Gastroesophageal sphincter (tissue), 4 donors: ENCODE data around the gene TTLL12. TPM values are rescaled to one million over a fixed set of nuclear protein-coding genes. Genes with fewer than 3 reads are reported as not detected.

Experiments
- ATAC-seq: fragments of 150-250 bp; one replicate; pipeline ENCODE4 v1.9.1; 2016; ENCODE audit warnings: mild to moderate bottlenecking, moderate library complexity
- H3K27ac ChIP-seq, 4 donors: fragments of 200-600 bp; sonication (generic) in 3 of 4; 1 replicate in 3 of 4; 2 replicates in 1 of 4; pipeline ENCODE4 v1.5.1; 2016 to 2019
- H3K27me3 ChIP-seq: fragments of 200-600 bp; sonication (generic); one replicate; pipeline ENCODE4 v1.5.1; 2019
- H3K36me3 ChIP-seq, 2 donors: fragments of 200-600 bp; sonication (generic); one replicate each; pipeline ENCODE4 v1.5.1; 2019; ENCODE audit warnings: control low read depth in 1 of 2
- H3K4me1 ChIP-seq, 3 donors: fragments of 200-600 bp; sonication (generic); 1 replicate in 2 of 3; 2 replicates in 1 of 3; pipeline ENCODE4 v1.5.1; 2016 to 2019; ENCODE audit warnings: control low read depth in 2 of 3
- H3K4me3 ChIP-seq, 2 donors: fragments of 200-600 bp; sonication (generic); one replicate each; pipeline ENCODE4 v1.5.1; 2019; ENCODE audit warnings: mild to moderate bottlenecking in 1 of 2, moderate library complexity in 1 of 2
- H3K9me3 ChIP-seq, 3 donors: fragments of 200-600 bp; sonication (generic); one replicate each; pipeline ENCODE4 v1.5.1; 2017 to 2019; ENCODE audit warnings: control low read depth in 2 of 3
- EP300 ChIP-seq: sonication (generic); formaldehyde crosslinking; IDR thresholded peaks from one replicate; pipeline ENCODE4 v1.6.1; 2017; ENCODE audit warnings: antibody characterized with exemption, mild to moderate bottlenecking
- POLR2A ChIP-seq, 2 donors: fragments of 450-650 bp; IDR thresholded peaks; one replicate each; pipeline ENCODE4 v1.6.1; 2017; ENCODE audit warnings: antibody characterized with exemption in 2 of 2, mild to moderate bottlenecking in 2 of 2, moderate library complexity in 1 of 2
- POLR2AphosphoS5 ChIP-seq: sonication (generic); formaldehyde crosslinking; IDR thresholded peaks from one replicate; pipeline ENCODE4 v1.6.1; 2017; ENCODE audit warnings: antibody characterized with exemption
- WGBS, 2 donors: methylation state at CpG; one replicate each; pipeline ENCODE4 v1.1.5; 2018; ENCODE audit warnings: low coverage in 1 of 2; 5-methylcytosine and 5-hydroxymethylcytosine counted together
- total RNA-seq, 4 donors: library from RNA; depleted of rRNA; stranded (reverse); fragments of >200 nt; gene quantifications; one replicate each; pipeline ENCODE4 v1.1.0, GENCODE V29; 2016
- TF ChIP-seq, protein P1 (sequence below), 4 experiments: fragments of 200-600 bp in 2 of 4; fragments of 450-650 bp in 2 of 4; sonication (generic) in 1 of 4; IDR thresholded peaks; one replicate each; pipeline ENCODE4 v1.5.1; 2017 to 2019; ENCODE audit warnings: antibody characterized with exemption in 4 of 4, mild to moderate bottlenecking in 2 of 4, moderate library complexity in 2 of 4

Gene TTLL12
- total RNA-seq, 4 donors from 2014 or later: 20.8 to 34.5 (median 23.4) TPM

DNA sequence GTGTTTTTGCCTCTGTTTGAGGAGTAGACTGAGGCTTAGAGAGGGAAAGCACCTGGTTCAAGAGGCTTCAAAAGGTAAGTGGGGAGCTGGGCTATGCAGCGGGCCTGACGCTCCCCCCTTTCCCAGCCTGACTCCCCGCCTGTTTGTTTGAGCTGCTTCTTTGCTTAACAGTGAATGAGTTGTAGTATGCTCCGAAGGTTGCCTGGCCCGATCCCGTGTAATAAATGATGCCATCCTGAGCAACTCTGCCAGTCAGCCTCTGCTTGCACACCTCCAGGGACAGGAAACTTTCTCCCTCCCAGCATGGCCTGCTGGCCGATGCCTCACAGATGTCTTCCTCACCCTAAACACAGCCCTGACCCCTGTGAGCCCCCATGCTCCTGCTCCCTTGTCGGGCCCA lies 45.5 kb upstream of the TTLL12 start:
- WGBS, 2 donors: 84% methylated on average over 4 of the region's 8 CpGs; no CpG with 5 or more reads in 1 of the 2 donors
- H3K9me3 ChIP-seq: no peaks in the 10 kb centered on the region
- no peak overlapping the region for H3K27ac ChIP-seq
- no peak for ATAC-seq
- H3K4me3 ChIP-seq: no peak overlapping the region
- H3K36me3 ChIP-seq: peaks cover 0 to 70% of the 10 kb centered on the region in 2 donors
- peaks cover 8% of the 10 kb centered on the region for H3K27me3 ChIP-seq
- H3K4me1 ChIP-seq: no peaks in the 10 kb centered on the region
- TF ChIP-seq POLR2AphosphoS5 (no peak), POLR2A (IDR thresholded peaks at IDR 0.05) (no peak), EP300 (no peak)
- TF ChIP-seq, protein P1, sequence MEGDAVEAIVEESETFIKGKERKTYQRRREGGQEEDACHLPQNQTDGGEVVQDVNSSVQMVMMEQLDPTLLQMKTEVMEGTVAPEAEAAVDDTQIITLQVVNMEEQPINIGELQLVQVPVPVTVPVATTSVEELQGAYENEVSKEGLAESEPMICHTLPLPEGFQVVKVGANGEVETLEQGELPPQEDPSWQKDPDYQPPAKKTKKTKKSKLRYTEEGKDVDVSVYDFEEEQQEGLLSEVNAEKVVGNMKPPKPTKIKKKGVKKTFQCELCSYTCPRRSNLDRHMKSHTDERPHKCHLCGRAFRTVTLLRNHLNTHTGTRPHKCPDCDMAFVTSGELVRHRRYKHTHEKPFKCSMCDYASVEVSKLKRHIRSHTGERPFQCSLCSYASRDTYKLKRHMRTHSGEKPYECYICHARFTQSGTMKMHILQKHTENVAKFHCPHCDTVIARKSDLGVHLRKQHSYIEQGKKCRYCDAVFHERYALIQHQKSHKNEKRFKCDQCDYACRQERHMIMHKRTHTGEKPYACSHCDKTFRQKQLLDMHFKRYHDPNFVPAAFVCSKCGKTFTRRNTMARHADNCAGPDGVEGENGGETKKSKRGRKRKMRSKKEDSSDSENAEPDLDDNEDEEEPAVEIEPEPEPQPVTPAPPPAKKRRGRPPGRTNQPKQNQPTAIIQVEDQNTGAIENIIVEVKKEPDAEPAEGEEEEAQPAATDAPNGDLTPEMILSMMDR (IDR thresholded peaks at IDR 0.05): no peak

GRCh38 chr22:43231724-43232034 lies 44.7 kb upstream of the TTLL12 start:
- no CpG with 5 or more reads among the region's 15 CpGs for WGBS, 2 donors
- Histone ChIP-seq H3K4me1 (peaks cover 0 to 2% (median 0%) of the 10 kb centered on the region in 3 donors), H3K9me3 (no peaks in the 10 kb centered on the region), H3K4me3 (no peak overlapping the region), H3K36me3 (peaks cover 0 to 70% of the 10 kb centered on the region in 2 donors), H3K27me3 (peaks cover 8% of the 10 kb centered on the region), H3K27ac (no peak overlapping the region)
- TF ChIP-seq POLR2AphosphoS5: no peak
- TF ChIP-seq POLR2A (IDR thresholded peaks at IDR 0.05): no peak
- no peak for TF ChIP-seq EP300
- TF ChIP-seq, protein P1 (IDR thresholded peaks at IDR 0.05): no peak
- no peak for ATAC-seq

DNA sequence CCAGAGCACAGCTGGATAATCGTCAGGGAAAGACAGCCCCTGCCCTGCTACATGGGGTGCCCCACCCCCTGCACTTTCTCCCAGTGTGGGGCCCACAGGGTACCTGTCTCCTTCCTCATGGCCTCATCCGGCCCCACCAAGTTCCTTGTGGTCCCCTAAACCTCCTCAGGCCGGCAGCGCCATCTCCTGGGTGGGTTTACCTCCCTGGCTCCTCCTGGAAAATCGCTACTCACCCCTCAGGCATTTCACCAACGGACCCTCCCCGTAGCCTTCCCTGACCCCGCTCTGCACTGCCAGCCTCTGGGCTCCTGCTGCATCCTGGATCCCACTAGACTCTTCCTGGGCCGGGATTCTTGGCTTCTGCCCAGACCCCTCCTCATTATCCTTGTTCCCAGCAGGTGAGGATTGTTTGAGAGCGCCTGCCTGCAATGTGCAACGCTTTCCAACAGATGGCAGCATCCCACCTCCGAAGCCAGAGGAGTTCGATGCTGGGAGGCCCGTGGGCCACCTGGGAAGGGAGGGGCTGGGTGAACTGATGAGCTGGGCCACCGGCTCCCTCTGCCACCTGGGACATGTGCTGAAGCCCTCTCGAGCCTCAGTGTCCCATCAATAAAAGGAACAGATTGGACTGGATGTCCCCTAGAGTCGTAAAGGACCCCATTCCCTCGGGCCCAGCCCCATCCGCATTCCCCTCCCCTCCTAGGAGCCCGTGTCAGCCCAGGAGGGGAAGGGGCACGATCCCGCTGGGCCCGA lies 44.2 kb upstream of the TTLL12 start:
- 45 to 46% methylated on average over 3 to 4 of the region's 23 CpGs for WGBS, 2 donors
- TF ChIP-seq POLR2AphosphoS5 (no peak), POLR2A (IDR thresholded peaks at IDR 0.05) (no peak), EP300 (no peak)
- TF ChIP-seq, protein P1 (IDR thresholded peaks at IDR 0.05): peak in 3 of 4 experiments; percentile 62 to 86 (median 70)

DNA sequence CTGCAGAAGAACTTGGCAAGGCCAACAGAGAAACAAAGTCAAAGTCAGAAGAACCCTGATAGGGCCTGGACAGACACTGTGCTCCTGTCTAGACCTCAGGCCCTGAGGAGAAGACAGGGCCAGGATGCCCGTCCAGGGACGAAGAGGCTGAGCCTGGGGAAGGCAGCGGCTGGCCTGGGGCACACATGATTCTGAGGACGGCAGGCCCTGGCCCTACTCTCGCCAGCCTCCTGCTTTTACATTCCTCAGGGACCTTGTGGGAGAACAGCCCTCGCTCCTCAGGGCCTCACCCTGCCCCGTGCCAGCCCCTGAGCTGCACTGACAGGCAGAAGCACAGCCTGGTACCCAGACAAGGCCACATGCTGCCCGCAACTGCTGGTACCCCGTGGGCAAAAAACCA lies 43.6 kb upstream of the TTLL12 start:
- Histone ChIP-seq H3K27ac (no peak overlapping the region), H3K4me1 (peaks cover 0 to 8% (median 0%) of the 10 kb centered on the region in 3 donors), H3K4me3 (no peak overlapping the region), H3K27me3 (peaks cover 8% of the 10 kb centered on the region), H3K9me3 (no peaks in the 10 kb centered on the region), H3K36me3 (peaks cover 0 to 77% of the 10 kb centered on the region in 2 donors)
- no peak for TF ChIP-seq EP300
- TF ChIP-seq, protein P1 (IDR thresholded peaks at IDR 0.05): no peak
- TF ChIP-seq POLR2A (IDR thresholded peaks at IDR 0.05): no peak
- no peak for TF ChIP-seq POLR2AphosphoS5
- WGBS, 2 donors: no CpG with 5 or more reads among the region's 9 CpGs
- ATAC-seq: no peak

More for the DNA sequence above, 44.2 kb upstream of the TTLL12 start:
- ATAC-seq: no peak
- Histone ChIP-seq H3K9me3 (no peaks in the 10 kb centered on the region), H3K27ac (no peak overlapping the region), H3K27me3 (peaks cover 8% of the 10 kb centered on the region), H3K4me1 (peaks cover 0 to 8% (median 0%) of the 10 kb centered on the region in 3 donors), H3K36me3 (peaks cover 0 to 75% of the 10 kb centered on the region in 2 donors), H3K4me3 (no peak overlapping the region)

- Histone ChIP-seq H3K4me3 (no peak overlapping the region), H3K4me1 (peaks cover 0 to 8% (median 0%) of the 10 kb centered on the region in 3 donors), H3K36me3 (peaks cover 0 to 77% of the 10 kb centered on the region in 2 donors), H3K27ac (no peak overlapping the region), H3K27me3 (peaks cover 8% of the 10 kb centered on the region), H3K9me3 (no peaks in the 10 kb centered on the region)
- 80 to 84% methylated on average over 1 to 5 of the region's 19 CpGs for WGBS, 2 donors
- TF ChIP-seq EP300 (no peak), POLR2AphosphoS5 (no peak), POLR2A (IDR thresholded peaks at IDR 0.05) (no peak)
- TF ChIP-seq, protein P1 (IDR thresholded peaks at IDR 0.05): no peak
- no peak for ATAC-seq
Observed at GRCh38 chr22:43228863-43229262, 41.9 kb upstream of the TTLL12 start.
